H9 (cell line): ENCODE measurements around the gene ANKH. TPM values are rescaled to one million over a fixed set of nuclear protein-coding genes. Genes with fewer than 3 reads are reported as not detected.

Source experiments
- DNase-seq: peaks from one replicate; pipeline ENCODE4 v3.0.0-alpha.2; 2017
- H2AFZ ChIP-seq: one replicate; pipeline ENCODE4 v1.6.1; 2013; ENCODE audit warnings: mild to moderate bottlenecking, low read length, control low read depth, moderate library complexity
- H2AK5ac ChIP-seq: 2 replicates; pipeline ENCODE4 v1.6.1; 2013; ENCODE audit warnings: low read length, control low read depth, mixed read lengths; ENCODE audit not compliant: insufficient read length
- H2BK120ac ChIP-seq: one replicate; pipeline ENCODE4 v1.6.1; 2013; ENCODE audit warnings: low read depth, mild to moderate bottlenecking, low read length, control low read depth, inconsistent platforms; ENCODE audit not compliant: poor library complexity, severe bottlenecking
- H2BK12ac ChIP-seq: 2 replicates; pipeline ENCODE4 v1.6.1; 2013; ENCODE audit warnings: low read length, control low read depth, mixed read lengths, low read depth; ENCODE audit not compliant: insufficient read length
- H2BK15ac ChIP-seq: 2 replicates; pipeline ENCODE4 v1.6.1; 2013; ENCODE audit warnings: low read depth, low read length, control low read depth
- H2BK20ac ChIP-seq: one replicate; pipeline ENCODE4 v1.6.1; 2013; ENCODE audit warnings: low read depth, mild to moderate bottlenecking, low read length, control low read depth, inconsistent platforms; ENCODE audit not compliant: poor library complexity, severe bottlenecking
- H2BK5ac ChIP-seq: 2 replicates; pipeline ENCODE4 v1.6.1; 2013; ENCODE audit warnings: low read length, control low read depth, mixed read lengths; ENCODE audit not compliant: insufficient read length
- H3K14ac ChIP-seq: 2 replicates; pipeline ENCODE4 v1.6.1; 2013; ENCODE audit warnings: low read length, control low read depth; ENCODE audit not compliant: insufficient read depth
- H3K18ac ChIP-seq: 2 replicates; pipeline ENCODE4 v1.6.1; 2013; ENCODE audit warnings: low read depth, mild to moderate bottlenecking, mixed read lengths, low read length, control low read depth; ENCODE audit not compliant: insufficient read length
- H3K23ac ChIP-seq: 2 replicates; pipeline ENCODE4 v1.6.1; 2013; ENCODE audit warnings: low read length, control low read depth, mixed read lengths, low read depth; ENCODE audit not compliant: insufficient read length
- H3K23me2 ChIP-seq: 2 replicates; pipeline ENCODE4 v1.6.1; 2013; ENCODE audit warnings: low read depth, mild to moderate bottlenecking, mixed read lengths, low read length, control low read depth; ENCODE audit not compliant: insufficient read length, poor library complexity, severe bottlenecking
- H3K27ac ChIP-seq: 2 replicates; pipeline ENCODE4 v1.5.1; 2013; ENCODE audit warnings: low read length, control low read depth, mixed read lengths, low read depth; ENCODE audit not compliant: insufficient read length
- H3K27me3 ChIP-seq: 2 replicates; pipeline ENCODE4 v1.6.1; 2013; ENCODE audit warnings: low read length, control low read depth, inconsistent platforms; ENCODE audit not compliant: insufficient read depth
- H3K4ac ChIP-seq: 2 replicates; pipeline ENCODE4 v1.6.1; 2013; ENCODE audit warnings: low read depth, mild to moderate bottlenecking, control low read depth, inconsistent platforms, low read length, moderate library complexity
- H3K4me1 ChIP-seq: 2 replicates; pipeline ENCODE4 v1.6.1; 2013; ENCODE audit warnings: low read length, control low read depth, inconsistent platforms; ENCODE audit not compliant: insufficient read depth
- H3K4me2 ChIP-seq: 2 replicates; pipeline ENCODE4 v1.6.1; 2013; ENCODE audit warnings: low read length, control low read depth, mixed read lengths; ENCODE audit not compliant: insufficient read length, insufficient read depth
- H3K56ac ChIP-seq: 2 replicates; pipeline ENCODE4 v1.6.1; 2013; ENCODE audit warnings: low read depth, mild to moderate bottlenecking, mixed read lengths, low read length, control low read depth; ENCODE audit not compliant: insufficient read length
- H3K79me1 ChIP-seq: 2 replicates; pipeline ENCODE4 v1.6.1; 2013; ENCODE audit warnings: low read depth, mild to moderate bottlenecking, moderate library complexity, low read length, control low read depth, inconsistent platforms; ENCODE audit not compliant: insufficient read depth, poor library complexity, severe bottlenecking
- H3K79me2 ChIP-seq: 2 replicates; pipeline ENCODE4 v1.6.1; 2013; ENCODE audit warnings: low read length, control low read depth, inconsistent platforms; ENCODE audit not compliant: insufficient read depth
- H3K9ac ChIP-seq: 2 replicates; pipeline ENCODE4 v1.6.1; 2013; ENCODE audit warnings: low read length, control low read depth, mixed read lengths; ENCODE audit not compliant: insufficient read length; ENCODE audit errors: extremely low read depth
- H3K9me3 ChIP-seq: one replicate; pipeline ENCODE4 v1.6.1; 2013; ENCODE audit warnings: low read depth, low read length, inconsistent platforms; ENCODE audit not compliant: control insufficient read depth
- H3T11ph ChIP-seq: one replicate; pipeline ENCODE4 v1.6.1; 2013; ENCODE audit warnings: mild to moderate bottlenecking, low read length, control low read depth, inconsistent platforms
- H4K20me1 ChIP-seq: one replicate; pipeline ENCODE4 v1.6.1; 2013; ENCODE audit not compliant: control insufficient read depth, insufficient read length, insufficient read depth
- H4K5ac ChIP-seq: 2 replicates; pipeline ENCODE4 v1.6.1; 2013; ENCODE audit warnings: low read depth, mild to moderate bottlenecking, mixed read lengths, low read length, control low read depth; ENCODE audit not compliant: insufficient read length
- H4K8ac ChIP-seq: replicated peaks from 2 replicates; pipeline ENCODE4 v1.6.1; 2013; ENCODE audit warnings: low read length, control low read depth, mixed read lengths, low read depth; ENCODE audit not compliant: insufficient read length
- H4K91ac ChIP-seq: 2 replicates; pipeline ENCODE4 v1.6.1; 2013; ENCODE audit warnings: low read depth, mild to moderate bottlenecking, moderate library complexity, mixed read lengths, low read length, control low read depth; ENCODE audit not compliant: insufficient read length
- H3K27ac Mint-ChIP-seq, 3 experiments: 2 replicates in 2 of 3; 3 replicates in 1 of 3; pipeline ENCODE4 v1.8.0; 2020 to 2021; ENCODE audit warnings: mixed read lengths in 3 of 3, mild to moderate bottlenecking in 1 of 3, moderate library complexity in 1 of 3
- H3K27me3 Mint-ChIP-seq: 2 replicates; pipeline ENCODE4 v1.8.0; 2021; ENCODE audit warnings: low read depth, mild to moderate bottlenecking, moderate library complexity, mixed read lengths
- H3K36me3 Mint-ChIP-seq, 3 experiments: 2 replicates in 2 of 3; 3 replicates in 1 of 3; pipeline ENCODE4 v1.8.0; 2020 to 2021; ENCODE audit warnings: low read depth in 3 of 3, mixed read lengths in 3 of 3; ENCODE audit not compliant: insufficient read depth in 1 of 3
- H3K4me1 Mint-ChIP-seq, 2 experiments: 2 replicates each; pipeline ENCODE4 v1.8.0; 2020; ENCODE audit warnings: mixed read lengths in 2 of 2
- H3K4me3 Mint-ChIP-seq, 2 experiments: 2 replicates in 1 of 2; 3 replicates in 1 of 2; pipeline ENCODE4 v1.8.0; 2020 to 2021; ENCODE audit warnings: mild to moderate bottlenecking in 2 of 2, mixed read lengths in 2 of 2, moderate library complexity in 1 of 2
- H3K9me3 Mint-ChIP-seq, 2 experiments: 2 replicates in 1 of 2; 3 replicates in 1 of 2; pipeline ENCODE4 v1.8.0; 2020; ENCODE audit warnings: mild to moderate bottlenecking in 2 of 2, mixed read lengths in 2 of 2, moderate library complexity in 1 of 2
- CTCF ChIP-seq: fragments of 200-600 bp; sonication (generic); conservative IDR thresholded peaks from 3 replicates; pipeline ENCODE4 v1.8.0; 2021; ENCODE audit warnings: antibody characterized with exemption, mild to moderate bottlenecking
- WGBS: extraction: QIAGEN DNeasy Blood & Tissue Kit; methylation state at CpG from one replicate; pipeline ENCODE4 v1.1.7; 2013; ENCODE audit warnings: missing lambda C conversion rate, low lambda C conversion rate, mixed read lengths; ENCODE audit not compliant: insufficient read length; ENCODE audit errors: extremely low coverage; 5-methylcytosine and 5-hydroxymethylcytosine counted together
- total RNA-seq: library from RNA; stranded (reverse); gene quantifications from 2 replicates; pipeline ENCODE4 v1.2.1, GENCODE V29; 2021

The ANKH gene
- total RNA-seq, 1 experiment from 2014 or later, result 9.6 TPM

- Histone ChIP-seq H2BK12ac (no peak overlapping the region), H4K5ac (no peak overlapping the region), H2BK120ac (no peak overlapping the region), H3K4ac (no peak overlapping the region), H3K14ac (no peak overlapping the region), H3K23me2 (no peaks in the 10 kb centered on the region), H2BK15ac (no peak overlapping the region), H3K9ac (no peak overlapping the region), H3K4me1 (no peaks in the 10 kb centered on the region), H2BK5ac (no peak overlapping the region), H4K8ac (no peak overlapping the region), H3K4me2 (no peak overlapping the region), H4K20me1 (no peaks in the 10 kb centered on the region), H3T11ph (no peak overlapping the region), H2BK20ac (no peak overlapping the region), H4K91ac (no peak overlapping the region), H3K27me3 (no peaks in the 10 kb centered on the region), H3K79me1 (no peaks in the 10 kb centered on the region), H3K27ac (no peak overlapping the region), H3K23ac (no peak overlapping the region), H2AK5ac (no peak overlapping the region), H2AFZ (no peak overlapping the region), H3K79me2 (no peaks in the 10 kb centered on the region), H3K18ac (no peak overlapping the region), H3K56ac (no peak overlapping the region), H3K9me3 (no peaks in the 10 kb centered on the region)
- Mint-ChIP-seq H3K27me3 (no peaks in the 10 kb centered on the region), H3K4me1 (no peaks in the 10 kb centered on the region), H3K36me3 (peaks cover 0 to 2% (median 0%) of the 10 kb centered on the region in 3 experiments; a peak in 1 of 7 replicates), H3K9me3 (no peaks in the 10 kb centered on the region; a peak in 1 of 5 replicates), H3K27ac (peak overlapping the region in 1 of 3 experiments; percentile 62; a peak in 1 of 7 replicates), H3K4me3 (no peak overlapping the region)
- WGBS, result no CpG with 5 or more reads among the region's 11 CpGs
- no peak for DNase-seq
- no peak for TF ChIP-seq CTCF
Observed at GRCh38 chr5:14809369-14810155, 62.0 kb downstream of the ANKH start.
